ENCODE results near the gene C9. TPM values are rescaled to one million over a fixed set of nuclear protein-coding genes. Genes with fewer than 3 reads are reported as not detected.

The C9 gene
- total RNA-seq, 3 donors from 2014 or later (not counting 1 experiment from before 2014, with no cell fraction given): 0.52 TPM; not detected in 2

DNA sequence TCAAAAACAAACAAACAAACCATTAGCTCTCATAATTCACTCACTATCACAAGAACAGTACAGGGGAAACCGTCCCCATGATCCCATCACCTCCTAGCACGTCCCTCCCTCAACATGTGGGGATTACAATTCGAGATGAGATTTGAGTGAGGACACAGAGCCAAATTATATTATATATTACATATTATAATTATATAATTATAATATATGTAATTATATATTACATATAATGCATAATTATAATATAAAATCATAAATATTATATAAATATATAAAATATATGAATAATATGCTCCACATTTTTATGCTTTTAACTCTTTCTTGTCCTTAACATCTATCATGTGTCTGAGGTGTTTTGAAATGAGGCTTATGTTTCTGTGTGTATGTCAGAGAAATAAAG, 3.4 kb upstream of the C9 start:
- Mint-ChIP-seq H3K4me1 (peaks cover 9 to 18% of the 10 kb centered on the region in 2 donors), H3K9me3 (no peaks in the 10 kb centered on the region), H3K27me3 (ENCODE audit: low read depth in 2 of 2) (no peaks in the 10 kb centered on the region), H3K4me3 (no peak overlapping the region), H3K36me3 (no peaks in the 10 kb centered on the region), H3K27ac (no peak overlapping the region)
- TF ChIP-seq, protein P1, sequence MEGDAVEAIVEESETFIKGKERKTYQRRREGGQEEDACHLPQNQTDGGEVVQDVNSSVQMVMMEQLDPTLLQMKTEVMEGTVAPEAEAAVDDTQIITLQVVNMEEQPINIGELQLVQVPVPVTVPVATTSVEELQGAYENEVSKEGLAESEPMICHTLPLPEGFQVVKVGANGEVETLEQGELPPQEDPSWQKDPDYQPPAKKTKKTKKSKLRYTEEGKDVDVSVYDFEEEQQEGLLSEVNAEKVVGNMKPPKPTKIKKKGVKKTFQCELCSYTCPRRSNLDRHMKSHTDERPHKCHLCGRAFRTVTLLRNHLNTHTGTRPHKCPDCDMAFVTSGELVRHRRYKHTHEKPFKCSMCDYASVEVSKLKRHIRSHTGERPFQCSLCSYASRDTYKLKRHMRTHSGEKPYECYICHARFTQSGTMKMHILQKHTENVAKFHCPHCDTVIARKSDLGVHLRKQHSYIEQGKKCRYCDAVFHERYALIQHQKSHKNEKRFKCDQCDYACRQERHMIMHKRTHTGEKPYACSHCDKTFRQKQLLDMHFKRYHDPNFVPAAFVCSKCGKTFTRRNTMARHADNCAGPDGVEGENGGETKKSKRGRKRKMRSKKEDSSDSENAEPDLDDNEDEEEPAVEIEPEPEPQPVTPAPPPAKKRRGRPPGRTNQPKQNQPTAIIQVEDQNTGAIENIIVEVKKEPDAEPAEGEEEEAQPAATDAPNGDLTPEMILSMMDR (IDR thresholded peaks at IDR 0.05): no peak
- Histone ChIP-seq H3K27me3 (ENCODE audit: control insufficient read depth, insufficient read depth, low read length) (no peaks in the 10 kb centered on the region), H3K4me1 (ENCODE audit: control insufficient read depth, insufficient read depth, low read length) (no peaks in the 10 kb centered on the region), H3K9me3 (ENCODE audit: control insufficient read depth, insufficient read depth, low read length) (no peaks in the 10 kb centered on the region), H3K27ac (ENCODE audit: low read length) (no peak overlapping the region), H3K36me3 (ENCODE audit: control insufficient read depth, insufficient read depth, low read length) (no peaks in the 10 kb centered on the region), H3K4me3 (ENCODE audit: low read length) (no peak overlapping the region)
- DNase-seq: no peak
- no peak for ATAC-seq
- intact Hi-C loops (cut with micrococcal nuclease): no loop called here
- WGBS (ENCODE audit: insufficient coverage): no CpG with 5 or more reads among the region's 3 CpGs

DNA sequence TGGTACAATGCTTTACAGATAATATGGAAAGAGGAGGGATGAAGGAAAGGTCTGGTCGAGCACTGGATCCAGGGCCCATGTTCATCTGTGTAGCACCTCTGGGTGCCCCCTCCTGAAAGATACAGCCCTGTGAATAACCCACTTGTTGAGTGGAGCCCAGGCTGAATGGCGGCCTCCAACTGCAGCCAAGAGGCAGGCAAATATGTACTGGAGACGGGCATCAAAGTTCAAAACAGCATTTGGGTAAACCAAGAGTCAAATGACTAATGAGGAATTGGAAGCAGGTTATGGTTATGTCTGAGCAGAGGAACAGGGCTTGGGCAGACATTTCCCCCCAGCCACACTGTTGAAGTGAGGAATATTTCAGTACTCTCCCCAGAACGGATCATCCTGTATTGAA, 1.1 kb downstream of the C9 start:
- H3K4me1 Mint-ChIP-seq: no peaks in the 10 kb centered on the region
- H3K36me3 Mint-ChIP-seq: no peaks in the 10 kb centered on the region
- 93% methylated on average over 3 of the region's 4 CpGs for WGBS (ENCODE audit: insufficient coverage)

DNA sequence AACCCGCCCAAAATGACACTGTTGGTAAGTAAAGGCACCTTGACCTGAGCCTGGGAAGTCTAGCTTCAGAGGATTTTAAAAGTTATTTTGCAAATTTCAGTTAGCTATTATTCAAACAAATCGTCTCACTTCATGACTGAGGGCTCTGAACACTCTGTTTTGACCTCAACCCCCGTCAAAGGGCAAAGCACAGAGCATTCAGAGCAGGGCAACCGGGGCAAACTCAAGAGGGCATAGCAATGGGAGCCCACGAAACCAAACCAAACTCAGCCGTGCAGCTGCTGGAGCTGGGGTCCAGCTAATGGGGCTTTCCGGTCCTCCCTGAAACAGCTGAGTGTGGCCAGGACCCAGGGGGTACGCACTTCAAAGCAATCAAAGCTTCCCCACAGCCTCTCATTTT, 1.6 kb downstream of the C9 start:
- TF ChIP-seq, protein P1 (IDR thresholded peaks at IDR 0.05): no peak
- no peaks in the 10 kb centered on the region for H3K9me3 Mint-ChIP-seq
- H3K27ac ChIP-seq (ENCODE audit: low read length): no peak overlapping the region
- no peak overlapping the region for H3K27ac Mint-ChIP-seq
- 85% methylated on average over 7 of the region's 8 CpGs for WGBS (ENCODE audit: insufficient coverage)
- intact Hi-C loops (cut with micrococcal nuclease): no loop called here
- H3K36me3 Mint-ChIP-seq: no peaks in the 10 kb centered on the region
- ATAC-seq: no peak
- no peaks in the 10 kb centered on the region for H3K4me1 ChIP-seq (ENCODE audit: control insufficient read depth, insufficient read depth, low read length)
- no peaks in the 10 kb centered on the region for H3K36me3 ChIP-seq (ENCODE audit: control insufficient read depth, insufficient read depth, low read length)
- H3K4me3 Mint-ChIP-seq: no peak overlapping the region
- H3K27me3 Mint-ChIP-seq (ENCODE audit: low read depth in 2 of 2): peaks cover 2 to 5% of the 10 kb centered on the region in 2 donors
- no peaks in the 10 kb centered on the region for H3K9me3 ChIP-seq (ENCODE audit: control insufficient read depth, insufficient read depth, low read length)
- H3K4me1 Mint-ChIP-seq: no peaks in the 10 kb centered on the region
- DNase-seq: no peak
- H3K27me3 ChIP-seq (ENCODE audit: control insufficient read depth, insufficient read depth, low read length): no peaks in the 10 kb centered on the region
- no peak overlapping the region for H3K4me3 ChIP-seq (ENCODE audit: low read length)

More for the DNA sequence above, 1.1 kb downstream of the C9 start:
- no peaks in the 10 kb centered on the region for H3K36me3 ChIP-seq (ENCODE audit: control insufficient read depth, insufficient read depth, low read length)
- TF ChIP-seq, protein P1 (IDR thresholded peaks at IDR 0.05): no peak
- H3K27ac ChIP-seq (ENCODE audit: low read length): no peak overlapping the region
- H3K9me3 ChIP-seq (ENCODE audit: control insufficient read depth, insufficient read depth, low read length): no peaks in the 10 kb centered on the region
- no peak for ATAC-seq
- no peak overlapping the region for H3K4me3 Mint-ChIP-seq
- no peak overlapping the region for H3K4me3 ChIP-seq (ENCODE audit: low read length)
- H3K27me3 ChIP-seq (ENCODE audit: control insufficient read depth, insufficient read depth, low read length): no peaks in the 10 kb centered on the region
- no peak overlapping the region for H3K27ac Mint-ChIP-seq
- intact Hi-C loops (cut with micrococcal nuclease): no loop called here
- no peak for DNase-seq
- H3K4me1 ChIP-seq (ENCODE audit: control insufficient read depth, insufficient read depth, low read length): no peaks in the 10 kb centered on the region
- H3K9me3 Mint-ChIP-seq: no peaks in the 10 kb centered on the region
- peaks cover 0 to 2% of the 10 kb centered on the region in 2 donors for H3K27me3 Mint-ChIP-seq (ENCODE audit: low read depth in 2 of 2)

DNA sequence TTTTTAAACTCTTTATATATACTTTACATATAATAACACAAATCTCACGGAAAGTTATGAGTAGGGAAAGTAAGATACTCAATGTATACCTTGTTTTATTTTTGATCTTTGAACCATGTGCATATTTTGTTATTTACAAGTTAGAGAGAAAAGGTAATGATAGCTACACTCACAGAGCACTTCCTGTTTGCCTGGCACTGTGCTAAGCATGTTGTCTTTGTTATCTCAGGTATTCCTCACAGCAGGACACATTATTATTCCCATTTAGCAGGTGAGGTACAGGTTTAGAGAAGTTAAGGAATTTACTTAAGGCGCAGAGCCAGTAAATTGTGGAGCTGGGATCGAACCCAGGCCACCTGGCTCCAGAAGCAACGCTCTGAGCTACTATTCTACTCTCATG, 3.0 kb downstream of the C9 start:
- intact Hi-C loops (cut with micrococcal nuclease): no loop called here
- Histone ChIP-seq H3K27me3 (ENCODE audit: control insufficient read depth, insufficient read depth, low read length) (no peaks in the 10 kb centered on the region), H3K4me3 (ENCODE audit: low read length) (no peak overlapping the region), H3K4me1 (ENCODE audit: control insufficient read depth, insufficient read depth, low read length) (no peaks in the 10 kb centered on the region), H3K36me3 (ENCODE audit: control insufficient read depth, insufficient read depth, low read length) (no peaks in the 10 kb centered on the region), H3K27ac (ENCODE audit: low read length) (no peak overlapping the region), H3K9me3 (ENCODE audit: control insufficient read depth, insufficient read depth, low read length) (no peaks in the 10 kb centered on the region)
- Mint-ChIP-seq H3K4me3 (no peak overlapping the region), H3K36me3 (no peaks in the 10 kb centered on the region), H3K27ac (no peak overlapping the region), H3K27me3 (ENCODE audit: low read depth in 2 of 2) (peaks cover 2 to 8% of the 10 kb centered on the region in 2 donors), H3K4me1 (no peaks in the 10 kb centered on the region), H3K9me3 (no peaks in the 10 kb centered on the region)
- TF ChIP-seq, protein P1 (IDR thresholded peaks at IDR 0.05): no peak
- ATAC-seq (no peak), DNase-seq (no peak)
- 77% methylated on average over 3 of the region's 4 CpGs for WGBS (ENCODE audit: insufficient coverage)
